ENCODE data around the gene LMNA. TPM values are rescaled to one million over a fixed set of nuclear protein-coding genes. Genes with fewer than 3 reads are reported as not detected.

Gene LMNA
- total RNA-seq, 2 experiments from 2014 or later: 184 to 218 TPM

DNA sequence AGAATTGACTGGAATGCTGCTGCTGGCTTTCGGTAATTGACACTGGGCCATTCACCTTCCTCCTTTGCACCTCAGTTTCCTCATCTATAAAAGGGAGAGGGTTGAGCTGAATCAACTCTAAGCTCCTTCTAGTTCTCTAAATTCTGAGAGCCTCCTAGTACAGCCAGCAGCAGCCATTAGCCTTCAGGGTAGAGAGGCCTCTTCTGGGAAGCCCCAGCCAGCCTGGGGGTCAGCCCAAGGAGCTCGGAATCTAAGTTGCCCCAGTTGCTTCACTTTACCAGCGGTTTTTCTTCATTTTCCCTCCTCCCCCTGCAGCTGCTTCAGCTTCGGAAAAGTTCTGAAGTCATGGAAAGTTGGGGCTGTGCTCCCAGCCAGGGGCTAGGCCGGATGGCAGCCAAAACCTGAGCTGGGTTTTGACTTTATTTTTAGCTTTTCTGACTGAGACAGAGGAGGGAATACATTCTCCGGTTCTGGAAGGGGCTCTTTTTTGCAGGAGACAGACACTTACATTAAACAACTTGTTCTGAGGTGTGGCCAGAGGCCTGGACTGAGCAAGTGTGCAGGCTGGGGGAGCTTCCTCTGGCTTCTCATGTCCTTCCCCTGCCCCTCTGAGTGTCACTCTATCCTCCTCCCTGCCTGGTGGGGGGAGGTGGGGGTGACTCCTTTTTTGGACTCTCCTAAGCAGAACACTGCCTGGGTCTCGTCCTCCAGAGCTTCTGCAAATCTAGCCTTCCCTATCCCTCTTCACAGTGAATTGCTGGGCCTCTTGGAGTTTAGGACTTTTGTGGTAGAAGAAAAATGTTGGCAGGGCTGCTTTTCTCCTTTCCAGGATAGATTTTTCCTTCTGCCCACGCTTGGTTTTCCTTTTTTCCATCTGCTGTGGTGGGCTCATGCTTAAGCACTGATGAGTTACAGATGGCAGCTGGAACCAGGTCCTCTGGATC lies 14.4 kb downstream of the LMNA start:
- no peak for DNase-seq
- H3K4me1 Mint-ChIP-seq: peaks cover 65% of the 10 kb centered on the region

DNA sequence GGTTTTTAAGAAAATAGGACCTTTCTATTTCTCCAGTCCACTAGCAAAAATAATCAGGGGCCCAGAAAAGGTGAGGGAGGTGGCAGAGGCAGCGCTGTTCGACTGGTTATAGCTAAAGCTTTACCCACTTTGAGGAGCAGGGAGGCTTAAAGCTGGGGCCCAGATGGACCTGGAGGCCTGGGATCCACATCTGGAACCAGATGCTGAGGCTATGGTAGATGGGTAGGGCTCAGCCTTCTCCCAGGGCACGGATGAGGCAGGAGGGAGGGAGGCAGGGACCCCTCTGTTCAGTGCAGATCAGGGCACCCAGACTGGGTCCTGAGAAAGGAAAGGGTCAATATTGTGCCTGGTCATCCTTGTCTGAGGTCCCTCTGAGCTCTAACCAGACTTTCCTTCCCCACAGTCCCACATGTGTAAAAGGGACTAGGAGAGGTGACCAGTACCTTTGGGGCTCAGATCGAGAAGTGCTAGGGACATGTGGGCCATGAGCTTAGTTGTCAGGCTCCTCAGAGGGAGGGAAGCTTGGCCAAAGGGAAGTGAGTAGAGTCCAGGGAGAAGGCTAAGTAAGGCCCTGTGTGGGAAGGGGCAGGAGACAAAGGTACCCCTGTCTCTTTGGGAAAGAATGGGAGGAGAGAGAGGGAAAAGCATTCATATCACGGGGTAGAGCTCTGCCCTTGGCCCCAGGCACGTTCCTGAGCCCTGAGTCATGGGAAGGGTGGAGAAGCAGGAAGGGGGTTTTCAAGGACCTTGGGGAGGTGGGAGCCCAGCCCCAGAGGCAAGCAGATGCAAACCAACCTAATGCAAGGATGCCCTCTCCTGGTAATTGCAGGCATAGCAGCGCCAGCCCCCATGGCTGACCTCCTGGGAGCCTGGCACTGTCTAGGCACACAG lies 15.4 kb downstream of the LMNA start:
- CTCF ChIA-PET: interaction anchor here (0.6 to 29.1 kb wide), 20 partner anchors 11 to 374 kb away, joined by 3 to 929 read pairs (median 4); partner anchors contain the start of genes LMNA, MEX3A and PMF1
- Mint-ChIP-seq H3K9me3 (ENCODE audit: low read depth) (no peaks in the 10 kb centered on the region), H3K36me3 (ENCODE audit: low read depth) (peaks cover 29% of the 10 kb centered on the region), H3K4me3 (no peak overlapping the region), H3K27ac (peak overlapping the region; percentile 49), H3K27me3 (no peaks in the 10 kb centered on the region), H3K4me1 (peaks cover 55% of the 10 kb centered on the region)
- DNase-seq (peak; percentile 89), ATAC-seq (peak; percentile 27)
- intact Hi-C loops (cut with DNase I, micrococcal nuclease): loop anchor here (1.0 kb wide), 2 partner anchors 34 to 40 kb away; no protein-coding TSS in a partner anchor
- POLR2A ChIA-PET: interaction anchor here (0.6 to 4.6 kb wide), 5 partner anchors 12 to 387 kb away, joined by 3 to 103 read pairs (median 5); no protein-coding TSS in a partner anchor

More for the DNA sequence above, 14.4 kb downstream of the LMNA start:
- H3K9me3 Mint-ChIP-seq (ENCODE audit: low read depth): no peaks in the 10 kb centered on the region
- H3K27me3 Mint-ChIP-seq: no peaks in the 10 kb centered on the region
- peaks cover 21% of the 10 kb centered on the region for H3K36me3 Mint-ChIP-seq (ENCODE audit: low read depth)
- ChIA-PET POLR2A (interaction anchor here (0.6 to 4.6 kb wide), 9 partner anchors 11 to 89 kb away, joined by 3 to 103 read pairs (median 4); no protein-coding TSS in a partner anchor), CTCF (interaction anchor here (0.6 to 29.1 kb wide), 23 partner anchors 9 to 1780 kb away, joined by 3 to 929 read pairs (median 4); partner anchors contain the start of genes LMNA, MEX3A and PMF1)
- intact Hi-C loops (cut with DNase I, micrococcal nuclease): no loop called here
- H3K27ac Mint-ChIP-seq: peak overlapping the region; percentile 63
- H3K4me3 Mint-ChIP-seq: no peak overlapping the region
- no peak for ATAC-seq

DNA sequence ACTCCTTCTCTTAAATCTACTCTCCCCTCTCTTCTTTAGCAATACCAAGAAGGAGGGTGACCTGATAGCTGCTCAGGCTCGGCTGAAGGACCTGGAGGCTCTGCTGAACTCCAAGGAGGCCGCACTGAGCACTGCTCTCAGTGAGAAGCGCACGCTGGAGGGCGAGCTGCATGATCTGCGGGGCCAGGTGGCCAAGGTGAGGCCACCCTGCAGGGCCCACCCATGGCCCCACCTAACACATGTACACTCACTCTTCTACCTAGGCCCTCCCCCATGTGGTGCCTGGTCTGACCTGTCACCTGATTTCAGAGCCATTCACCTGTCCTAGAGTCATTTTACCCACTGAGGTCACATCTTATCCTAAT lies 16.0 kb downstream of the LMNA start:
- Mint-ChIP-seq H3K4me1 (peaks cover 48% of the 10 kb centered on the region), H3K27ac (no peak overlapping the region), H3K4me3 (no peak overlapping the region), H3K27me3 (no peaks in the 10 kb centered on the region), H3K36me3 (ENCODE audit: low read depth) (peaks cover 29% of the 10 kb centered on the region), H3K9me3 (ENCODE audit: low read depth) (no peaks in the 10 kb centered on the region)
- intact Hi-C loops (cut with DNase I, micrococcal nuclease): loop anchor here (1.0 kb wide), 2 partner anchors 34 to 40 kb away; no protein-coding TSS in a partner anchor
- ATAC-seq (no peak), DNase-seq (no peak)
- POLR2A ChIA-PET: interaction anchor here (0.6 to 4.6 kb wide), 2 partner anchors 33 to 386 kb away, joined by 7 to 103 read pairs; no protein-coding TSS in a partner anchor
- CTCF ChIA-PET: interaction anchor here (0.7 to 29.1 kb wide), 10 partner anchors 11 to 225 kb away, joined by 3 to 929 read pairs (median 10); partner anchors contain the start of genes LMNA, MEX3A and PMF1

DNA sequence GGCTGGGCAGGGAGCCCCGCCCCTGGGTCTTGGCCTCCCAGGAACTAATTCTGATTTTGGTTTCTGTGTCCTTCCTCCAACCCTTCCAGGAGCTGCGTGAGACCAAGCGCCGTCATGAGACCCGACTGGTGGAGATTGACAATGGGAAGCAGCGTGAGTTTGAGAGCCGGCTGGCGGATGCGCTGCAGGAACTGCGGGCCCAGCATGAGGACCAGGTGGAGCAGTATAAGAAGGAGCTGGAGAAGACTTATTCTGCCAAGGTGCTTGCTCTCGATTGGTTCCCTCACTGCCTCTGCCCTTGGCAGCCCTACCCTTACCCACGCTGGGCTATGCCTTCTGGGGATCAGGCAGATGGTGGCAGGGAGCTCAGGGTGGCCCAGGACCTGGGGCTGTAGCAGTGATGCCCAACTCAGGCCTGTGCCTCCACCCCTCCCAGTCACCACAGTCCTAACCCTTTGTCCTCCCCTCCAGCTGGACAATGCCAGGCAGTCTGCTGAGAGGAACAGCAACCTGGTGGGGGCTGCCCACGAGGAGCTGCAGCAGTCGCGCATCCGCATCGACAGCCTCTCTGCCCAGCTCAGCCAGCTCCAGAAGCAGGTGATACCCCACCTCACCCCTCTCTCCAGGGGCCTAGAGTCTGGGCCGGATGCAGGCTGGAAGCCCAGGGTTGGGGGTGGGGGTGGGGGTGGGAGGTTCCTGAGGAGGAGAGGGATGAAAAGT lies 20.4 kb downstream of the LMNA start:
- Mint-ChIP-seq H3K4me3 (no peak overlapping the region), H3K27me3 (no peaks in the 10 kb centered on the region), H3K4me1 (peaks cover 8% of the 10 kb centered on the region), H3K27ac (no peak overlapping the region), H3K36me3 (ENCODE audit: low read depth) (peaks cover 43% of the 10 kb centered on the region), H3K9me3 (ENCODE audit: low read depth) (no peaks in the 10 kb centered on the region)
- DNase-seq: no peak
- ChIA-PET CTCF (interaction anchor here (0.5 to 29.1 kb wide), 2 partner anchors 39 to 295 kb away, joined by 5 to 929 read pairs; partner anchors contain the start of gene MEX3A), POLR2A (interaction anchor here (1.6 kb wide), 1 partner anchor 38 kb away, joined by 4 read pairs; no protein-coding TSS in a partner anchor)
- intact Hi-C loops (cut with DNase I, micrococcal nuclease): no loop called here
- no peak for ATAC-seq

DNA sequence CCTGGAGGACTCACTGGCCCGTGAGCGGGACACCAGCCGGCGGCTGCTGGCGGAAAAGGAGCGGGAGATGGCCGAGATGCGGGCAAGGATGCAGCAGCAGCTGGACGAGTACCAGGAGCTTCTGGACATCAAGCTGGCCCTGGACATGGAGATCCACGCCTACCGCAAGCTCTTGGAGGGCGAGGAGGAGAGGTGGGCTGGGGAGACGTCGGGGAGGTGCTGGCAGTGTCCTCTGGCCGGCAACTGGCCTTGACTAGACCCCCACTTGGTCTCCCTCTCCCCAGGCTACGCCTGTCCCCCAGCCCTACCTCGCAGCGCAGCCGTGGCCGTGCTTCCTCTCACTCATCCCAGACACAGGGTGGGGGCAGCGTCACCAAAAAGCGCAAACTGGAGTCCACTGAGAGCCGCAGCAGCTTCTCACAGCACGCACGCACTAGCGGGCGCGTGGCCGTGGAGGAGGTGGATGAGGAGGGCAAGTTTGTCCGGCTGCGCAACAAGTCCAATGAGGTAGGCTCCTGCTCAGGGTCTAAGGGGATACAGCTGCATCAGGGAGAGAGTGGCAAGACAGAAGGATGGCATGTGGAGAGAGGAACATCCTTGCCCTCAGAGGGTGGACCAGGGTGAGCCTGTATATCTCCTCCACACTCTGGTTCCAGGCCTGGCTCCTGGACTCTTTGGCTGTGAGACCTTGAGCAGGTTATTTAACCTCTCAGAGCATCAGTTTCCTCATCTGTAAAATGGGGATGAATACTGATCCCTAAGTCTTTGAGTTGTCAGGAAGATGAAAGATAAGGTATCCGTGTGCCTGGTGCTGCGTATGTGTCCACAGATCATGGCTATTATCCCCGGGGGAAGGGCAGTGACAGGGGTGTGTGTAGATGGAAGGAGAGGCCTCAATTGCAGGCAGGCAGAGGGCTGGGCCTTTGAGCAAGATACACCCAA lies 21.7 kb downstream of the LMNA start:
- H3K9me3 Mint-ChIP-seq (ENCODE audit: low read depth): no peaks in the 10 kb centered on the region
- no peak overlapping the region for H3K27ac Mint-ChIP-seq
- no peak for DNase-seq
- no peak for ATAC-seq
- H3K36me3 Mint-ChIP-seq (ENCODE audit: low read depth): peaks cover 40% of the 10 kb centered on the region
- ChIA-PET CTCF (interaction anchor here (0.6 to 29.1 kb wide), 7 partner anchors 10 to 190 kb away, joined by 3 to 929 read pairs (median 4); partner anchors contain the start of gene MEX3A), POLR2A (no interaction called here)
- no peaks in the 10 kb centered on the region for H3K27me3 Mint-ChIP-seq
- intact Hi-C loops (cut with DNase I, micrococcal nuclease): no loop called here
- no peaks in the 10 kb centered on the region for H3K4me1 Mint-ChIP-seq
- no peak overlapping the region for H3K4me3 Mint-ChIP-seq

DNA sequence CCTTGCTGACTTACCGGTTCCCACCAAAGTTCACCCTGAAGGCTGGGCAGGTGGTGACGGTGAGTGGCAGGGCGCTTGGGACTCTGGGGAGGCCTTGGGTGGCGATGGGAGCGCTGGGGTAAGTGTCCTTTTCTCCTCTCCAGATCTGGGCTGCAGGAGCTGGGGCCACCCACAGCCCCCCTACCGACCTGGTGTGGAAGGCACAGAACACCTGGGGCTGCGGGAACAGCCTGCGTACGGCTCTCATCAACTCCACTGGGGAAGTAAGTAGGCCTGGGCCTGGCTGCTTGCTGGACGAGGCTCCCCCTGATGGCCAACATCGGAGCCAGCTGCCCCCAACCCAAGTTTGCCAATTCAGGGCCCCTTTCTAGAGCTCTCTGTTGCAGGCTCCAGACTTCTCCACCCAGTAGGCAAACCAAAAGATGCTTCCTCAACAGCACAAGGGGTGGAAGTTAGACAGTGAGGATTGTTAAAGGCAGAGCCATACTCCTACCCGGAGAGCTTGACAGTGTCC lies 22.5 kb downstream of the LMNA start:
- H3K27me3 Mint-ChIP-seq: no peaks in the 10 kb centered on the region
- H3K4me3 Mint-ChIP-seq: no peak overlapping the region
- H3K9me3 Mint-ChIP-seq (ENCODE audit: low read depth): no peaks in the 10 kb centered on the region
- H3K4me1 Mint-ChIP-seq: no peaks in the 10 kb centered on the region
- POLR2A ChIA-PET: no interaction called here
- ATAC-seq (no peak), DNase-seq (no peak)
- no peak overlapping the region for H3K27ac Mint-ChIP-seq
- peaks cover 37% of the 10 kb centered on the region for H3K36me3 Mint-ChIP-seq (ENCODE audit: low read depth)
- CTCF ChIA-PET: interaction anchor here (0.7 to 29.1 kb wide), 7 partner anchors 8 to 101 kb away, joined by 3 to 929 read pairs (median 4); partner anchors contain the start of gene MEX3A
- intact Hi-C loops (cut with DNase I, micrococcal nuclease): no loop called here

DNA sequence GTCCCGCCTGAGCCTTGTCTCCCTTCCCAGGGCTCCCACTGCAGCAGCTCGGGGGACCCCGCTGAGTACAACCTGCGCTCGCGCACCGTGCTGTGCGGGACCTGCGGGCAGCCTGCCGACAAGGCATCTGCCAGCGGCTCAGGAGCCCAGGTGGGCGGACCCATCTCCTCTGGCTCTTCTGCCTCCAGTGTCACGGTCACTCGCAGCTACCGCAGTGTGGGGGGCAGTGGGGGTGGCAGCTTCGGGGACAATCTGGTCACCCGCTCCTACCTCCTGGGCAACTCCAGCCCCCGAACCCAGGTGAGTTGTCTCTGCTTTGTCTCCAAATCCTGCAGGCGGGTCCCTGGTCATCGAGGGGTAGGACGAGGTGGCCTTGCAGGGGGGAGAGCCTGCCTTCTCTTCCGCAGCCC lies 24.0 kb downstream of the LMNA start:
- no peaks in the 10 kb centered on the region for H3K27me3 Mint-ChIP-seq
- no peak for DNase-seq
- ATAC-seq: no peak
- H3K27ac Mint-ChIP-seq: no peak overlapping the region
- H3K4me3 Mint-ChIP-seq: no peak overlapping the region
- POLR2A ChIA-PET: no interaction called here
- intact Hi-C loops (cut with DNase I, micrococcal nuclease): no loop called here
- CTCF ChIA-PET: interaction anchor here (13.4 to 29.1 kb wide), 2 partner anchors 43 to 88 kb away, joined by 229 to 929 read pairs; partner anchors contain the start of gene MEX3A
- H3K36me3 Mint-ChIP-seq (ENCODE audit: low read depth): peaks cover 36% of the 10 kb centered on the region
- H3K9me3 Mint-ChIP-seq (ENCODE audit: low read depth): no peaks in the 10 kb centered on the region
- no peaks in the 10 kb centered on the region for H3K4me1 Mint-ChIP-seq

DNA sequence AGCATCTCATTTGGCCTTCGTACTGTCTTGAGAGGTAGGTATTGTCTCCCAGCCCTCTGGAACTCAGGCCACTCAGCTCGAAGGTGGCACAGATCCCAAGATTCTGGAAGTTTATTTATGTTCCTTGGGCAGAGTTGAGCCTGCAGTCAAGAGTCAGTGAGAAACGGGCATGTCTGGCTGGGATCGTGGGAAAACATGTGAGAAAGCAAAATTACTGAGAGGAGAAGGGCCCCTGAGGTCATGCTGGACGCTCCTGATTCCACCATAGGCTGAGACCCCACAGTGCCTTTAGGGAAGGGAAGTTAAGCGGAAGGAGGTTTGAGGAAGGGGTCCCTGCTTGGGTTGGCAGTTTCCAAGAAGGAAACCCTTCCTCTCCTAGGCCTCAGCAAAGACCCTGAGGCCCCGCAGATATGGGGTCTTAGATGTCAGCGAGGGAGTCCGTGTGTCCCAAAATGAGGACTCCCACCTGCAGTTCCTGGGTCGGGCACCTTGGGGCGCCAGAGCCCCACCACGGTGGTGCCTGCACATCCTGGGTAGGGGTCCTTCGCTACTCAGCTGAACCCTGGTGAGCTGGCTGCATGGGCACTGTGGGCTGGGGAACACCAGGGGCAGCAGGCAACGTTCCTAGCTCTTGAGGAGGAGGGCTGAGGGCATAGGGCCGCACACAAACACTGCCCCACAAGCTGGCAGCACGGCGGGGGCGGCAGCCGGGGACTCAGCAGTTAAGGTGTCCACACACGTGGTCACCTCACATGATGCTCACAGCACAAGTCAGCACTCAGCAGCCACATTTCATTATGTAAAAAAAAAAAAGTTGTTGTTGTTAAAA lies 26.6 kb downstream of the LMNA start:
- Mint-ChIP-seq H3K9me3 (ENCODE audit: low read depth) (no peaks in the 10 kb centered on the region), H3K27ac (peak overlapping the region; percentile 5), H3K27me3 (no peaks in the 10 kb centered on the region), H3K36me3 (ENCODE audit: low read depth) (peaks cover 24% of the 10 kb centered on the region), H3K4me1 (peaks cover 6% of the 10 kb centered on the region), H3K4me3 (no peak overlapping the region)
- ChIA-PET POLR2A (interaction anchor here (0.6 to 0.7 kb wide), 3 partner anchors 79 to 142 kb away, joined by 3 to 5 read pairs (median 3); partner anchors contain the start of gene SMG5), CTCF (interaction anchor here (0.6 to 13.4 kb wide), 19 partner anchors 9 to 383 kb away, joined by 3 to 229 read pairs (median 4); partner anchors contain the start of genes SMG5 and TMEM79)
- peak; percentile 41 for ATAC-seq
- intact Hi-C loops (cut with DNase I, micrococcal nuclease): loop anchor here (1.0 to 10.0 kb wide), 4 partner anchors 84 to 304 kb away; no protein-coding TSS in a partner anchor
- DNase-seq: peak; percentile 67
